Activated gamma-delta T cell (primary cell): ENCODE results near the gene ANTXR2.
"Not testable (repeated sequence)": the region's sequence is repeated elsewhere in the genome, so short reads cannot be mapped to it uniquely, and the experiment has no call there.

ENCODE experiments used
- DNase-seq: peaks from one replicate; lab custom pipeline; 2025; lab: John Stamatoyannopoulos, UW

The ANTXR2 gene

GRCh38 chr4:80024335-80024734, 48.7 kb downstream of the ANTXR2 start:
- no peak for DNase-seq

DNA sequence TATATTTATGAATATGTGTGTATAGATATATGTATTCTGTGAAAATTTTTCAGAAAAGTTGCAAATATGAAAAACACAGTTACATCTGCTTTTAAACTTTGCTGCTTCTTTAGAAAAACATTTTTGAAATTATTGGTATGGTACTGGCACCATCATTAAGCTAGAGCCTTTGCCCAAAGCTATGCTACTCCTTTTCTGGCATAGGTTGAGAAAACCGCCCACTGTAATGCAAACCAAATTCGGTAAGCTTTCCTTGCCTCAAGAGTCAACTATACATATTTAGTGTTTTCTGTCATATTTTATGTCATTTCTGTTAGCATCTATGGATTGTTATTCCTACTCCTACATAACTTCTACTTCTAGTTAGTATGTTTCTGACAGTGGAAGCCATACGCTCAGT, 50.7 kb downstream of the ANTXR2 start:
- no peak for DNase-seq

DNA sequence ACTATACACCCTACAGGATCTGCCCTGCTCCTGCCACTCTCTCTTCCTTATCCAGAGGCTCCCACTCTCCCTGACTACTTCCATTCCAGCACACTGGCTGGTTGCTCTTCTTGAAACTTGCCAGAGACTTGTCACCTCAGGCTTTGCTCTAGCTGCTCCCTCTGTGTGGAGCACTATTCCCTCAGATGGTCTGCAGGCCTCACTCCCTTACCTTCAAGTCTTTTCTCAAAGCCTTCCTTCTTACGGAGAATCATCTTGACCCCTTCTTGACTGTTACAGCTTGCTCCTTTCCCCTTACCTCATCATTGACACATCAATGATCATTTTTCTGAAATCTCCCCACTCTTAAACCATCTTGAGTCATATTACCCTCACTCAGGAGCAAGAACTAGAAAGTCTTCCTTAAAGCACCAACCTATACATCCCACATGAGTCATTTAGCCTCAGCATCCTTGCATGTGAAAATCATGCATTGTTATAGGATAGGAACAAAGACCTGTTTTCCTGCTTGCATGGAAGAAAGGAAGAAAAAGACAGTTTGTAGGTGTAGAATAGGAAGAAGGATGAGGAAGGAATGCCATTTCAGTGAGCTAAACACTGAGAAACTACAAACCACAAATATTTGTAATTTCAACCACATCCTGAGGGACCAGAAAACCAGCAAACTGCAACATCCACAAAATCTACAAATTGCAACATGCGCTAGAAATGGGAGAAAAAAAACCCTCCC, 55.7 kb downstream of the ANTXR2 start:
- no peak for DNase-seq

GRCh38 chr4:80016506-80016905, 56.5 kb downstream of the ANTXR2 start:
- DNase-seq: no peak

DNA sequence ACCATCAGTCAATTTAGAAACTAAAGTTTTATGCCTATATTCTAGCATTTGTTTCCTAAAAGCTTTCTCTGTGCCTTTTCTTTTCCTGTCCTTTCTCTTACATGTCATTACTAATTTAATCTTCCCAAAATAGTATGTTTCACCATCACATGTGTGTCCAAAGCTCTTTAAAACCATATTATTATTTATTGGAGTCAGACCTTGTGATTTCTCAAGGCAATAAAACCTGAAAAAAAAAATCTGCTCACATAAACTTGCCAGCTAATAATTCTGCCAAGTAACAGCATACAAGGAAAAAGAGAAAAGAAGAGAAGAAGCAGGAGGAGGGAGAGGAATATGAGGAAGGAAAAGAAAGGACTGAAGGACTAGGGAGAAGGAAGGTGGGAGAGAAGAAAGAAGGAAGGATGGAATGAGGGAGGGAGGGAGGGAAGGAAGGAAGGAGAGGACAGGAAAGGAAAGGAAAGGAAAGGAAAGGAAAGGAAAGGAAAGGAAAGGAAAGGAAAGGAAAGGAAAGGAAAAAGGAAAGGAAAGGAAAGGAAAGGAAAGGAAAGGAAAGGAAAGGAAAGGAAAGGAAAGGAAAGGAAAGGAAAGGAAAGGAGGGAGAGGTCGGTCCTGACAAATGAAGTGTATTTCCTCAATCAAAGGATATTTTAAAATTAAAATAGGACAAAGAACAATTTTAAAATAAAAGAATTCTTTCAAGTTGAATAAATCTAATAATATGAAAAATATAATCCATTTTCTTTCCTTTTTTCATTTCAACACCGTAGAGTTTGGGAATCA, 57.4 kb downstream of the ANTXR2 start:
- no peak for DNase-seq

- no peak for DNase-seq
Measured at GRCh38 chr4:80014531-80014930, 58.5 kb downstream of the ANTXR2 start.

DNA sequence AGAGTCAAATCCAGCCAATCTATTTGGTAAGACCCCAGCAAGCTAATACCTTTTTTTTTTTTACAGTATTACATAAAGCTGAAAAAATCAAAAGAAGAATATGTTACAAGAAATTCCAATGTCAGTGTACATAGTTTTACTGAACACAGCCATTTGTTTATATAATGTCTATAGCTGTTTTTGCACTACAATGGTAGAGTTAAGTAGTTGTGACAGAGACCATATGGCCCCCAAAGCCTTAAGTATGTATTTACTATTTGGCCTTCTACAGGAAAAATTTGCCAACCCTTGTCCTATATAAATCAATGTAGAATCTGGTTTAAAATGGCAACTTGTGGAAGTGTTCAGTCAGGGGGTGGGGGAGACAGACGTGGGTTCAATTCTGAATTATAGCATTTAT, 60.7 kb downstream of the ANTXR2 start:
- no peak for DNase-seq

DNA sequence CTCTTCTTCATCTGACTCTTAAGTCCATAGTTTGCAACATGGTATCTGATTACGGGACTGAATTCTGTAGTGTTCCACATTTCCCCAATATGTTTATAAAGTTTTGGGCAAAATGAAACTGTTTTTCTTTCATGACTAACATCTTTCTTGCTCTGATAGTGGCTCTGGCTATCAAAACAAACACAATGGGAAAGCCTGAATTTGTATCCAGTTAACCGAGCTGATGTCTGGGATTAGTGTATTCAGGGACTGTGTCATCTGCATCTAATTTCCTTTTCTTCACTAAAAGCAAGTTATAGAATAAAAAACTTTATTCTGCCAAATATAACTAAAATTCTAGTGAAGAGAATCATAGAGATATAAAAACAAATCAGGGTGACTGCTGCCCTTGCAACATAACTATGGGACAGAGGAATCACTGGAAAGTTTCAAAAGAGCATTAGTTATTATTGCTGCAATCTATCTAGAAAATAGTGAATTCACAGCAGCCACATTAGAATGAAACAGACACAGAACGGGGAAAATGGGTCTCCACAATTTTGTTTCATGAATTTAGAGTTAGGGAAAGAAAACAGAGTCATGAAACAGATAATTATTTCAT, 61.3 kb downstream of the ANTXR2 start:
- DNase-seq: no peak

DNA sequence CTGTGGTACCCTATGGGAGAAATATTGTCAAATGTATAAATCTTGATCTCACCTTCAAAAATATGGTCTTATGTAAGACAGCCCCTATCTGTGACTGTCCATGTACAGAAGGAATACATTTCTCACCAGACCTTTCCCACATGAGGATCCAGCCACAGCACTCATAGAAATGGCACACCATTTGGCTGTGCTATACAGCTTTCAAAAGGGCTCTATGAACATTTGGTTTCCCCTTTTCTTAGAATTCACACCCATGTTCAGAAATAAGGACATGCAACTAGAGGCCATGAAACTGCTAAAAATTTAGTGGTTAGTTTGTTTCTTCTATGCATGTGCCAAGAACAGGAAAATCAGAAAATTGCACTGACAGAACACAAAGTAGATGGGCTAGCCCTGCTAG, 62.7 kb downstream of the ANTXR2 start:
- no peak for DNase-seq

GRCh38 chr4:80009806-80010205, 63.2 kb downstream of the ANTXR2 start:
- DNase-seq: no peak

DNA sequence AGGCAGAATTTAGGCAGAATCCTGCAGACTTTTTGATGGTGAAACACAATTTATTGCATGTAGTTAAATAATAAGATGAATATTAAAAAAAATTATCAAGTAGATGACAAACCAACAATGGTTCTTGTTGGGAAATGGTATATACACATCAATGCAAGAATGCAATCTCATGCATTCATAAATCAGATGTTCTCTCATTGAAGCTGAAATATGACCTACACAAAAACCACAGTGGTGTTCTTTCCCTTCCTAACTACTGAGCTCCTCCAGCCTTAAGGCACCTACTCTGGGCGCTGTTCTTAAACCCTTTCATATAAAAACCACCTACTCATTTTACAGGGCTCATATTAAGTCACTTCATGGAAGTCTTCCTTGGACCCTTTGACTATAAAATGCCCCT, 64.1 kb downstream of the ANTXR2 start:
- no peak for DNase-seq

- no peak for DNase-seq
Measured at GRCh38 chr4:80008351-80008750, 64.7 kb downstream of the ANTXR2 start.

DNA sequence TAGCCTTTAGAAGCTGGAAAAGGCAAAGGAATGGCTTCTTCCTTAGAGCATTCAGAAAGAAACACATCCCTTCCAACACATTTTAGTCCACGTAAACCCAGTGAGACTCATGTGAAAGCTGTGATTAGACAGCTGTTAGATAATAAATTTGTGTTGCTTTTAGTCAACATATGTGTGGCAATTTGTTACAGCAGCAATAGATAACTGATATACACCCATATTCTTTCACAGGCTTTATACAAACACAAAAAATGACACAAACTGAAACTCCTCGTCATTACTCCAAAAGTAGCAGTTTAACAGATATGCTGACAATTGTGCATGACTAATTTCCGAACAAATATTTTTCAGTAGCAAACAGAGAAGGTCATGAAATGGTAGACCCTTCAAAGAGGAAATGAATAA, 65.3 kb downstream of the ANTXR2 start:
- no peak for DNase-seq

DNA sequence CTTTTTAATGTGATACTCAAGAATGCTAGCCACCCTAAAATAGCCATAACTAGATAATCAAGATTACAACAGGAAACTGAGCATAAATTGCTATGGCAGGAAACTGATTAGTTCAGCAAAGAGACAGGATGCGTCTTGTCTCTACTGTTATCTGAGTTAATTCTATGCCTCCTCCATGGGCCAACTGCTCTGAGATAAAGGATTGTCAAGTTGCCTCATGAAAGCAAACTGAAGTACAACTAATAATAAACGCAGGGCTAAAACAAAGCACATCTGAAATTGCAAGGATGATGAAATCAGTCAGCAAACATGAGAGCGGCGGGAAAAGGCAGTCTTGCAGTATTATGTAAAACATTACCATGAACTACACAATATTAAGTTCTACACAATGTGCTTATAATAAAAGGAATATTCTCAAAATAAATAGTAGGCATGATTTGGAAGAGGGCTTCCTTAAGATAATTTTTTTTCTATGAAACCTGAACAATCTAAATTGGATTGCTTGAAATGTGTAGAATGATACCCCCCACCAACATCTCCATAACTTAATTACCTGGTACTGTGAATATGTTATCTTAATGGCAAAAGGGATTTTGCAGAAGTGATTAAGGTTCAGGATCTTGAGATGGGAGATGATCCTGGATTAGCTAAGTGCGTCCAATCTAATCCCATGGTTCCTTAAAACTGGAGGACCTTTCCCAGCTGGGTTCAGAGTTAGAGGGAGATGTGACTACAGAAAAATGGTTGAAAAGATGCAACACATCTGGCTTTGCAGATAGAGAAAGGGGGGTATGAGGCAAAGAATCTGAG, 65.9 kb downstream of the ANTXR2 start:
- DNase-seq: no peak

- no peak for DNase-seq
Measured at GRCh38 chr4:80005863-80006262, 67.2 kb downstream of the ANTXR2 start.

GRCh38 chr4:80004319-80004718, 68.7 kb downstream of the ANTXR2 start:
- no peak for DNase-seq

DNA sequence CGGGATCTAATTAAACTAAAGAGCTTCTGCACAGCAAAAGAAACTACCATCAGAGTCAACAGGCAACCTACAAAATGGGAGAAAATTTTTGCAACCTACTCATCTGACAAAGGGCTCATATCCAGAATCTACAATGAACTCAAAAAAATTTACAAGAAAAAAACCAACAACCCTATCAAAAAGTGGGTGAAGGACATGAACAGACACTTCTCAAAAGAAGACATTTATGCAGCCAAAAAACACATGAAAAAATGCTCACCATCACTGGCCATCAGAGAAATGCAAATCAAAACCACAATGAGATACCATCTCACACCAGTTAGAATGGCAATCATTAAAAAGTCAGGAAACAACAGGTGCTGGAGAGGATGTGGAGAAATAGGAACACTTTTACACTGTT, 70.5 kb downstream of the ANTXR2 start:
- DNase-seq: not testable (repeated sequence)

- not testable (repeated sequence) for DNase-seq
Measured at GRCh38 chr4:79999048-79999447, 74.0 kb downstream of the ANTXR2 start.

DNA sequence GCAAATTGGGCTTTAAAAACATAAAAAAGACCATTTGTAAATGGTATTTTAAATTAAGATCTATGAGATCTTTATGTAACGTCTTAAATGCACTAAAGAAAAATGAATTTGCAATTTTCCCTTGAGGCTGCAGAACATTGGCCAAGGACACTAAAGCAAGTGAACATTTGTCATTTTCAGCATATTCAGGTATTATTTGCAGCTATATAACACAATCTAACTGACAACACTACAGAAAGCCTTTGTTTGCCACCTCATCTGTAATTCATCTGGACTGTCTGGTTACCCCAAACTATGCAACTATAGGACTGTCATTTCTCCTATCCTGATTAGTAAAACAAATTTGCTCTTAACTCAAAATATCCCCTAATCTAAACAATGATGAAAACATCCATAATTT, 74.8 kb downstream of the ANTXR2 start:
- no peak for DNase-seq

DNA sequence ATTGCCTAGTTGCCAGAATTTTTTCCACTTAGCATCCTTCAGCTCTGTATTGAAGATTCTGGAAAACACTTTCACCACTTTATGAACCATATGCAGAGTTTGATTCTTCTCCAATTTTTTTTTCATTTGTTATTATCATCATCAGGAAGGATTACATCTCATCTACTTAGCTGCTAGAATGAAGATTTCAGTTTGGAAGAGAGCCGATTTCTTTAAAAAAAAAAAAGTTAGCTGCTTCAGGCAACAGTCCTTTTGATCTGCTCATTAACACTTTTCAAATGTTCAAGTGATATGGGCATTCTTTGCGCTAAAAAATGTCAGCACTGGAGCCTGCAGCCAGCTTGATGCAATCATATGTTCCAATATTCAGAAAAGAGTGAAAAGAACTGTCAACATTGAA, 76.2 kb downstream of the ANTXR2 start:
- no peak for DNase-seq

GRCh38 chr4:79993476-79993875, 79.6 kb downstream of the ANTXR2 start:
- DNase-seq: no peak

DNA sequence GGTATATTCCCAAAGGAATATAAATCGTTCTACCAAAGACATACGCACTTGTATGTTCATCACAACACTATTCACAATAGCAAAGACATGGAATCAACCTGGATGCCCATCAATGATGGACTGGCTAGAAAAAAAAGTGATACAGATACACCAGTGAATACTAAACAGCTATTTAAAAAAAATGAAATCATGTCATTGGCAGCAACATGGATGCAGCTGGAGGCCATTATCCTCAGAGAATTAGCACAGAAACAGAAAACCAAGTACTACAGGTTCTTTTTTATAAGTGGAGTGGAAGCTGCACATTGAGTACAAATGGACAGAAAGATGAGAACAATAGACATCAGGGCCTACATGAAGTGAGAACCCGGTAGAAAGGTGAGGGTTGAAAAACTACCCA, 81.4 kb downstream of the ANTXR2 start:
- DNase-seq: no peak
